ENCODE data around the gene AIFM2. TPM values are rescaled to one million over a fixed set of nuclear protein-coding genes. Genes with fewer than 3 reads are reported as not detected.
A peak's percentile ranks its signal among the peaks of the same experiment; 100 is the strongest.

AIFM2 gene
- total and polyA plus RNA-seq, 9 of the 15 experiments (the other 6 are each of a cell fraction or from before 2014, with no cell fraction given) = 2.7 to 14.1 (median 9.2) TPM

- peak in 1 of 2 experiments; percentile 29; a peak in 2 of 4 replicates for TF ChIP-seq MAZ (CRISPR knock-in tag; conservative IDR thresholded peaks at IDR 0.05 in 1 of 2, IDR thresholded peaks at IDR 0.05 in 1 of 2)
- peak; percentile 41; the same call in 1 of the 2 replicates for TF ChIP-seq POLR2AphosphoS5 (IDR thresholded peaks at IDR 0.05; ENCODE audit: control insufficient read depth, insufficient read depth, low read depth, low read length)
- no peak for TF ChIP-seq ZNF41 (CRISPR knock-in tag; conservative IDR thresholded peaks at IDR 0.05)
- TF ChIP-seq CBFB (CRISPR knock-in tag; IDR thresholded peaks at IDR 0.05) = no peak
- TF ChIP-seq CHD2 (IDR thresholded peaks at IDR 0.05; ENCODE audit: low read depth, low read length) = peak; percentile 59
- TF ChIP-seq KLF6 (CRISPR knock-in tag; IDR thresholded peaks at IDR 0.05; ENCODE audit: borderline replicate concordance) = peak; percentile 28; the same call in 1 of the 2 replicates
- 0 out of 2 replicates have a peak, but pooled peaks have one; percentile 22 for TF ChIP-seq ZNF766 (CRISPR knock-in tag; conservative IDR thresholded peaks at IDR 0.05)
- 0 out of 2 replicates have a peak, but pooled peaks have one; percentile 34 for TF ChIP-seq ZBTB9 (CRISPR knock-in tag; IDR thresholded peaks at IDR 0.05)
- no peak for TF ChIP-seq NFYB (IDR thresholded peaks at IDR 0.05; ENCODE audit: extremely low read depth, insufficient read length)
- TF ChIP-seq ZNF76 (CRISPR knock-in tag; IDR thresholded peaks at IDR 0.05; ENCODE audit: borderline replicate concordance) = 0 out of 2 replicates have a peak, but pooled peaks have one; percentile 13
- TF ChIP-seq ZNF146 (CRISPR knock-in tag; IDR thresholded peaks at IDR 0.05; ENCODE audit: unreplicated experiment) = no peak
- TF ChIP-seq KDM5B (IDR thresholded peaks at IDR 0.05; ENCODE audit: insufficient replicate concordance, low read depth, low read length) = peak; percentile 62
- TF ChIP-seq ETV1 (tag; conservative IDR thresholded peaks at IDR 0.05; ENCODE audit: low read depth) = peak; percentile 60; the same call in 1 of the 2 replicates
- TF ChIP-seq NRF1 (conservative IDR thresholded peaks at IDR 0.05 in 1 of 2, IDR thresholded peaks at IDR 0.05 in 1 of 2) = peak; percentile 52 to 60; a peak in 2 of 4 replicates
- no peak for TF ChIP-seq RBBP5 (IDR thresholded peaks at IDR 0.05; ENCODE audit: borderline replicate concordance, insufficient read depth, low read length, poor library complexity, severe bottlenecking)
- 0 out of 2 replicates have a peak, but pooled peaks have one; percentile 29 for TF ChIP-seq GTF2E2 (tag; IDR thresholded peaks at IDR 0.05)
- no peak for TF ChIP-seq ZBTB12 (CRISPR knock-in tag; IDR thresholded peaks at IDR 0.05)
- TF ChIP-seq SRSF3 (IDR thresholded peaks at IDR 0.05; ENCODE audit: insufficient read depth, low read length) = no peak
- 0 out of 2 replicates have a peak, but pooled peaks have one; percentile 17 for TF ChIP-seq HCFC1 (IDR thresholded peaks at IDR 0.05; ENCODE audit: low read depth, low read length)
- no peak for TF ChIP-seq CHAMP1 (IDR thresholded peaks at IDR 0.05)
- 0 out of 2 replicates have a peak, but pooled peaks have one; percentile 31 for TF ChIP-seq ATF7 (IDR thresholded peaks at IDR 0.05)
Observed at GRCh38 chr10:70132098-70133029, at the start of gene AIFM2 (continued).
